Fibroblast of skin of right quadriceps (primary cell): ENCODE measurements around the gene LYPD6B.

ENCODE experiments used
- DNase-seq: peaks from one replicate; pipeline ENCODE4 v3.0.0-alpha.2; 2013

LYPD6B gene

GRCh38 chr2:149080099-149080498, 41.6 kb downstream of the LYPD6B start:
- DNase-seq: peak; percentile 48

- no peak for DNase-seq
These were observed 42.5 kb downstream of the LYPD6B start for GRCh38 chr2:149080971-149081370.

GRCh38 chr2:149082079-149082478, 43.6 kb downstream of the LYPD6B start:
- DNase-seq: no peak

GRCh38 chr2:149082735-149083134, 44.2 kb downstream of the LYPD6B start:
- DNase-seq: no peak

DNA sequence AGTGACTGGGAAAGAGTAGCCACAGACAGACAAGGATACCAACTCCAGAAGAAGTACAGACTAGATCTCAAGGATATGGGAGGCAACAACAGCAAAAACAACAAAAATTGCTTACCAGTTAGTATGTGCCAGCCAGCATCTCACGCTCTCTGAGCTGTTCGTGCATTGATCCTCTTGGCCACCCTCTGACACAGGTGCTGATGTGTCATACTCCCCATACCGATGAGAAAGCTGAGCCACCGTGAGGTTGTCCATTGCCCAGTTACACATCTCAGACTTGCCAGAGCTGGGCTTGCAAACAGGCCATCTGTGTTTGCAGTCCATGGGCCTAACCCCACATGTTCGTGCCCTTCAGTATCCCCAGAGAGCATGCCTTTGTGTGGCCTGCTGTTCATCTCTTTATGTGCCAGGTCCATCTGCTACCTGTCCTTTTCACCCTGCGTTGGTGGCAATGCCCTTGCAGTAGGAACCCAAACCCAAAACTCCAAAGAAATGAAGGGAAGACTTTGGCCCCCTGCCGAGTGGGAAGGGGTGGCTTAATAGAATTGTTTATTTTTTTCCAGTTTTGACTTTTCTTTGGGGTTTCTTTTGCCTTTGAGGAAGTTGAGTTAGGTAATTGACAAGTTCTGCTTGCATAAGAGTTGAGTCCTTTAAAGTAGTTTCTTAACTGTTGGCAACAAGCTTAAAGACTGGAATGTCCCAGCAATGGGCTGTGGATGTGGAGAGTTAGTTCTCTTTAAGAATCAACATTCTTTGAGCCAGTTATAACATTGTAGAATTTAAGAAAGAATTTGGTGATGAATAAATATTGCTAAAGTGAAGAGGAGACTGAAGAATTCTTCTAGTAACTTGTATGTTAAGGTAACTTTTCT, 46.7 kb downstream of the LYPD6B start:
- peak; percentile 53 for DNase-seq

DNA sequence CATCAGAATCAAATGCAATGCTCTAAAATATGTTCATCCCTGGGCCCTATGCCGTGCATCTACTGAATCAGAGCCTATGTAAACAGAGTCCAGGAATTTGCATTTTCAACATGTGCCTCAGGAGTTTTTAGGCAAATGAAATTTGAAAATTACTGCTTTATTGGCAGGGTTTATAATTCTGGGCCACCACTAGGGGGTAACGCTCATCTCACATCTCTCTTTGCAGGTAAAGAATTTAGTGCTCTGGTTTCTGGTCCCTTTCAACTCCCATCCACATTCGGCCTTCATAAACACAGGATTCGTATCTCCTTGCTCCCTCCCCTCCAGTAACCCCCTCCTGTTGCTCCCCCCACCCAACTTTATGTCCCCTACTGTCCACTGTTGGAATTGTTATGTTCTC, 49.3 kb downstream of the LYPD6B start:
- DNase-seq: no peak

- DNase-seq: peak; percentile 39
These were observed 50.6 kb downstream of the LYPD6B start for GRCh38 chr2:149089068-149089467.

GRCh38 chr2:149090706-149091105, 52.2 kb downstream of the LYPD6B start:
- peak; percentile 34 for DNase-seq

DNA sequence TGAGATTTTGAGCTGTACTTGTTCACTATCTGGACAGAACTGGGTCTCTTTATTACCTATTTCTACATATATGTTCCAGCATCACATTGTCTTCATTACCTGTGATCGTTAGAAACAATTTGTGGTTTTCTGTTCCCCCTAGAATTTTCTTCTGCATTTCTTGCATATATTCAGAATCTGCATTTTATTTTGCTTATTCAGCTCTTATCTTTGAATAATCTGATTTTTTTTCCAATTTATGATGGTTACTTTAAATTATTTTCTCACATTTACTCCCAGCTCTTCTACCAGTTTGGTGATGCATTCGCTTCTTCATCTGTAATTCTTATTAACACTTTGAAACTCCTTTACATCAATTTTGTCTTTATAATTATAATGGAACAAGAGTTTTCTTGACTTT, 55.1 kb downstream of the LYPD6B start:
- DNase-seq: no peak

GRCh38 chr2:149094217-149095015, 55.9 kb downstream of the LYPD6B start:
- peak; percentile 96 for DNase-seq

DNA sequence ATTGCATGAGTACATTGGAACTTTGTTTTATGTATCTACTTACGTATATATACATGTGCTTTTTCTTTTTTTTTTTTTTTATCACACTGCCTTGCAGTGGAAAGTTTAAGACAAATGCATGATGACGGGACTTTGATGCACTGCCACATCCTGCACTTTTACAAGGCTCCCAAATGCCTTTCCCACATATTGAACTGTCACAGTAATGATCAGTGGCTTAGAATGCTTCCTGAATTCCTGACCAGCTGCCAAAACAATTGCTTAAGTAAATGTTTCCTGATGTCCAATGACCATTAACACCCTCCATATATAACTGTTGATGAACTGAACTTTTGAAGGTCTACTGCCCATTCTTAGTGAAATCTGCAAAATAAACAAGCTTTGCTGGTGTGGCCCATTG, 60.2 kb downstream of the LYPD6B start:
- peak; percentile 96 for DNase-seq

GRCh38 chr2:149099298-149099697, 60.8 kb downstream of the LYPD6B start:
- DNase-seq: no peak

GRCh38 chr2:149100739-149101699, 62.5 kb downstream of the LYPD6B start:
- DNase-seq: no peak

GRCh38 chr2:149101818-149102217, 63.3 kb downstream of the LYPD6B start:
- no peak for DNase-seq

GRCh38 chr2:149103081-149103620, 64.7 kb downstream of the LYPD6B start:
- no peak for DNase-seq

DNA sequence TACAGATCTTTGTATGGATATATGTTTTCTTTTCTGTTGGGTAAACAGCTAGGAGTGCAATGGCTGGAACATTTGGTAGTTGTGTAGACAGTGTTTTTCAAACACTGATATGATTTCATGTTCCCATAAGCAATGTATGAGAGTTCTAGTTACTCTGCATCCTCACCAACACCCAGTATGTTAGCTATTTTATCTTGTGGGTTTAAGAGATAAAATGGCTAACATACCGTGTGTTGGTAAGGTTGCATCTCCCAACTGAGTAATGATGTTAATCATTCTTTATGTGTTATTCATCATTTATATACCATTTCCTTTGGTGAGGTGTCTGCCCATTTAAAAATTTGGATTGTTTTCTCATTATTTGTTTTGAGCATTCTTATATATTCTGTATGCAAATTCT, 65.7 kb downstream of the LYPD6B start:
- peak; percentile 29 for DNase-seq

DNA sequence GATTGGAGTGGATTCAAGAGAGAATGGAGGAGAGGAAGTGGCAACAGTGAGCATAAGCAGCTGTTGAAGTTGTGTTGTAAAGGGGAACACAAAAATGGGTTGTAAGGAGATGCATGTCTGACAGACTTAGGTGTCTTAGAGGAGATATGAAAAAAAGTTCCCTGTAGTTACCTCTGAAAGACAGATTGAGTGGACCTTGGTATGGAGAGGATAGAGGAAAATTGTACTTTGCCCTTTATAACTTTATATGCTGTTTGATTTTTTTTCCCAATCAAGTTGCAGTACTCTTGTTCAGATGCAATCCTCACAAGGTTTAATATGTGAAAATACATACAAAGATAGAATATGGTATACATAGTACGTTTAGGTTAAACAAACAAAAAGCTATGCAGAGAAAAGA, 73.6 kb downstream of the LYPD6B start:
- DNase-seq: no peak

GRCh38 chr2:149112713-149113112, 74.2 kb downstream of the LYPD6B start:
- DNase-seq: no peak

GRCh38 chr2:149115781-149116180, 77.3 kb downstream of the LYPD6B start:
- no peak for DNase-seq

- DNase-seq: peak; percentile 38
These were observed 80.9 kb downstream of the LYPD6B start for GRCh38 chr2:149119368-149119767.

DNA sequence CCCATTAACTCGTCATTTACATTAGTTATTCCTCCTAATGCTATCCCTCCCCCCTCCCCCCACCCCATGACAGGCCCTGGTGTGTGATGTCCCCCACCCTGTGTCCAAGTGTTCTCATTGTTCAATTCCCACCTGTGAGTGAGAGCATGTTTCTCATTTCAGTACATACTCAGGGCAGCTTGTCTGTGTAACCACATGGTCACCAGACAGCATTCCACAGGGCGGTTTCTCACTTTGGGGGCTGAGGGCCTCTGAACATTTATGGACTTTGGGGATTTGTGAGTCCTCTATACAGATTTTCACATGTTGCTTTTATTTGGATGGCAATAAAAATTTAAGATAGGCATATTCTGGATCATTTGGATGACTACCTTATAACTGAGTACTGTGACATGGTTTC, 84.0 kb downstream of the LYPD6B start:
- DNase-seq: peak; percentile 42

- DNase-seq: no peak
These were observed 86.7 kb downstream of the LYPD6B start for GRCh38 chr2:149125031-149125725.
